Kidney (tissue), 14 donors: ENCODE results near the gene GADD45B. TPM values are rescaled to one million over a fixed set of nuclear protein-coding genes. Genes with fewer than 3 reads are reported as not detected.

Experiments
- DNase-seq, 5 donors: peaks; one replicate each; pipeline ENCODE4 v3.0.0-alpha.2; 2013 to 2020
- FAIRE-seq: peaks from 2 replicates; lab custom pipeline; 2012; peaks lifted over from hg19 to GRCh38; lab: Jason Lieb, UNC
- H3K27ac ChIP-seq, 2 donors: one replicate each; pipeline ENCODE4 v1.7.0; 2013; ENCODE audit warnings: low read depth in 2 of 2, low read length in 2 of 2, inconsistent platforms in 1 of 2
- H3K27me3 ChIP-seq: one replicate; pipeline ENCODE4 v1.7.1; 2013; ENCODE audit warnings: low read length, inconsistent platforms; ENCODE audit not compliant: control insufficient read depth, insufficient read depth
- H3K36me3 ChIP-seq, 3 donors: one replicate each; pipeline versions ENCODE4 v1.7.0 to v1.7.1; 2013; ENCODE audit warnings: low read length in 3 of 3, control low read depth in 1 of 3, inconsistent platforms in 1 of 3; ENCODE audit not compliant: insufficient read depth in 3 of 3, control insufficient read depth in 2 of 3
- H3K4me1 ChIP-seq, 3 donors: one replicate each; pipeline versions ENCODE4 v1.7.0 to v1.7.1; 2013; ENCODE audit warnings: low read length in 3 of 3, inconsistent platforms in 1 of 3, low read depth in 1 of 3; ENCODE audit not compliant: control insufficient read depth in 2 of 3, insufficient read depth in 2 of 3
- H3K4me3 ChIP-seq, 3 donors: one replicate each; pipeline versions ENCODE4 v1.7.0 to v1.8.1; 2013; ENCODE audit warnings: low read length in 3 of 3, control low read depth in 1 of 3, inconsistent platforms in 1 of 3
- H3K9ac ChIP-seq, 3 donors: one replicate each; pipeline versions ENCODE4 v1.7.0 to v1.7.1; 2013; ENCODE audit warnings: low read length in 3 of 3, control low read depth in 1 of 3, inconsistent platforms in 1 of 3
- H3K9me3 ChIP-seq, 3 donors: one replicate each; pipeline versions ENCODE4 v1.7.0 to v1.7.1; 2013; ENCODE audit warnings: low read length in 3 of 3, control low read depth in 1 of 3, inconsistent platforms in 1 of 3; ENCODE audit not compliant: control insufficient read depth in 2 of 3, insufficient read depth in 1 of 3
- intact Hi-C: fragments of 100-400 bp; cut with DNase I; formaldehyde crosslinking; loops from one replicate; pipeline ENCODE4 v1.11.1; 2022
- polyA plus RNA-seq: library from polyadenylated mRNA; stranded (reverse); fragments of 350-450 nt; fragmentation: Illumina TruSeq; extraction: RNeasy Lipid Tissue Mini Kit (QIAGEN cat#74804); gene quantifications from one replicate; pipeline ENCODE4 v1.2.3, GENCODE V29; 2014; ENCODE audit warnings: low read depth, low replicate concordance; ENCODE audit not compliant: insufficient read depth
- total RNA-seq: library from RNA; stranded (reverse); fragmentation: NEBNext Ultra II Directional; extraction: Animal tissue kit (Norgen Biotek cat#: 25700); gene quantifications from one replicate; pipeline ENCODE4 v1.2.1, GENCODE V29; 2021
- TF ChIP-seq, protein P1 (sequence below): IDR thresholded peaks from 3 replicates; pipeline ENCODE4 v1.5.1; 2012; ENCODE audit warnings: mild to moderate bottlenecking, moderate library complexity, borderline replicate concordance; ENCODE audit not compliant: insufficient read depth; ENCODE audit errors: extremely low read depth
- donor health status: control.
- donor health status: control.
- donor health status: control.
- donor health status: control.
- donor health status: control.
- donor health status: DM: yes; HTN: yes; CAD: no.
- donor health status: Normal renal cell carcinoma (clear cell type).

Gene GADD45B
- total and polyA plus RNA-seq, 2 donors from 2014 or later = 88.5 to 149 TPM

DNA sequence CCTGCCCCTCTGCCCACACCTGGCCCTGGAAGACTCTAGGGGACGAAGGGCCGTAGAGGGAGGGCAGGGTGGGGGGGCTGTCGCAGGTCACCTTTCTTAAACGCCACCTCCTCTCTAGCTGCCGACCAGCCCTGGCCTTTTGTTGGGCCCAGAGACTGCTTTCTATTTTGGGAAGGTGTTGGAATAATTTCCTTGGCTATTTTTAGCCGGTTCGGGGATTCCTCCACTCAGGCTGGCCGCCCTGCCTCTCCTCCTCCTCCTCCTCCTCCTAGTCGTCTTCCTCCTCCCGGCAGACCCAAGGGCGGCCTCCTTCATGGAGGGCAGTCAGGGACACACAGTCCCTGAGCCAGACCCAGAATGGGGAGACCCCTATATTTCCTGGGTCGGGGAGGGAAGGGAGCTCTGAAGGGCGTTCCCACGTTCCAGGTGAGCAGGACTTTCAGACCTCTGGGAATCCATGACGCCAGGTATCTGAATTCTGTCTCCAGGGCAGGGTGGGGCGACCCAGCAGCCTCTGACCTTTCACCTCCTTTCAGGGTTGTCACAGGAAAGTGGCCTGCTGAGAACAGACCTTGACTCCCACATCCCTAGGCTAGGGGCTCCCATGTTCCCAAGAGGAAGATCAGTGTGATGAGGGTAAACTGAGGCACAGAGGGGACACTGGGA is 19.9 kb downstream of the GADD45B start:
- Histone ChIP-seq H3K4me1 (peaks cover 0 to 22% (median 5%) of the 10 kb centered on the region in 3 donors), H3K4me3 (peak overlapping the region in 2 of 3 donors; percentile 28 to 75), H3K9ac (peak overlapping the region in 2 of 3 donors; percentile 33 to 83), H3K27me3 (no peaks in the 10 kb centered on the region), H3K27ac (peak overlapping the region; percentile 88 to 90), H3K36me3 (no peaks in the 10 kb centered on the region), H3K9me3 (no peaks in the 10 kb centered on the region)
- no peak for FAIRE-seq
- TF ChIP-seq, protein P1, sequence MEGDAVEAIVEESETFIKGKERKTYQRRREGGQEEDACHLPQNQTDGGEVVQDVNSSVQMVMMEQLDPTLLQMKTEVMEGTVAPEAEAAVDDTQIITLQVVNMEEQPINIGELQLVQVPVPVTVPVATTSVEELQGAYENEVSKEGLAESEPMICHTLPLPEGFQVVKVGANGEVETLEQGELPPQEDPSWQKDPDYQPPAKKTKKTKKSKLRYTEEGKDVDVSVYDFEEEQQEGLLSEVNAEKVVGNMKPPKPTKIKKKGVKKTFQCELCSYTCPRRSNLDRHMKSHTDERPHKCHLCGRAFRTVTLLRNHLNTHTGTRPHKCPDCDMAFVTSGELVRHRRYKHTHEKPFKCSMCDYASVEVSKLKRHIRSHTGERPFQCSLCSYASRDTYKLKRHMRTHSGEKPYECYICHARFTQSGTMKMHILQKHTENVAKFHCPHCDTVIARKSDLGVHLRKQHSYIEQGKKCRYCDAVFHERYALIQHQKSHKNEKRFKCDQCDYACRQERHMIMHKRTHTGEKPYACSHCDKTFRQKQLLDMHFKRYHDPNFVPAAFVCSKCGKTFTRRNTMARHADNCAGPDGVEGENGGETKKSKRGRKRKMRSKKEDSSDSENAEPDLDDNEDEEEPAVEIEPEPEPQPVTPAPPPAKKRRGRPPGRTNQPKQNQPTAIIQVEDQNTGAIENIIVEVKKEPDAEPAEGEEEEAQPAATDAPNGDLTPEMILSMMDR = no peak
- intact Hi-C loops = no loop called here
- peak in 3 of 5 donors; percentile 27 to 87 (median 51) for DNase-seq

DNA sequence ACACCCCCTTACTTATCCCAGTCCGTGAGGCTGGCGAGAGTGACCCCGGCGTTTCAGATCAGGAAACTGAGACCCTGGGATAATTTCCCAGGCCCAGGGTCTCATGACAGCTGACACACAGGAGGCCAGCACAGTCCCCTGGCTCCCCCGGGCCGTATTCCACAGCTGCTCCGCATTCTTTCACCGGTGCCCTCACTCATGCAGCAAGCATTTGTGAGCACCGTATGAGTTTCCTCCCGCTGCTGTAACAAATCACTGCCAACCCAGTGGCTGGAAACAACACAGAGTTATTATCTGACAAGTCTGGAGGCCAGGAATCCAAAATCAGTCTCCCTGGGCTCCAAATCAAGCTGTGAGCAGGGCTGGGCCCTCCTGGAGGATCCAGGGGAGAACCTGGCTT is 21.3 kb downstream of the GADD45B start:
- peaks cover 0 to 17% (median 5%) of the 10 kb centered on the region in 3 donors for H3K4me1 ChIP-seq
- no peak overlapping the region for H3K27ac ChIP-seq
- no peaks in the 10 kb centered on the region for H3K36me3 ChIP-seq
- FAIRE-seq (no peak), DNase-seq (no peak)
- H3K4me3 ChIP-seq = no peak overlapping the region
- intact Hi-C loops = no loop called here
- no peaks in the 10 kb centered on the region for H3K27me3 ChIP-seq
- no peak overlapping the region for H3K9ac ChIP-seq
- no peaks in the 10 kb centered on the region for H3K9me3 ChIP-seq
- TF ChIP-seq, protein P1 = no peak

DNA sequence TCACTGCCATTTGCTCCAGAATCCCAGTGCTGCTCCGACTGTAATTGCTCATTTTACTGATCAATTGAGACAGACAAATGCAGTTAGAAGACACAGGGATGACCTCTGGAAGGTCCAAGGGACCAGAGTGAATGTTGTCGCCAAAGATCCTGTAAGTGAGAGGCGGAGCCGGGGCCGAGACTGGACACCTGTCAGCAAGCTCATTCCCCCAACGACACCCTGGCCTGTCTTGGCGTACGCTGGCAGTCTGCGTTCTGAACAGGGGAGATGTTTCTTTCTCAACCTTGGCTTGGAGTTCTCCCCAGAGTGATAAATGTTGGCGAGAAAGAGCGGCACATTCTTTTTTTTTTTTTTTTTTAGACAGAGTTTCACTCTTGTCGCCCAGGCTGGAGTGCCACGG is 24.2 kb downstream of the GADD45B start:
- H3K27ac ChIP-seq = no peak overlapping the region
- H3K9ac ChIP-seq = no peak overlapping the region
- H3K36me3 ChIP-seq = no peaks in the 10 kb centered on the region
- no peaks in the 10 kb centered on the region for H3K9me3 ChIP-seq
- no peak overlapping the region for H3K4me3 ChIP-seq
- no peaks in the 10 kb centered on the region for H3K27me3 ChIP-seq
- intact Hi-C loops = no loop called here
- no peak for DNase-seq
- H3K4me1 ChIP-seq = peaks cover 0 to 9% (median 5%) of the 10 kb centered on the region in 3 donors
- TF ChIP-seq, protein P1 = no peak
- no peak for FAIRE-seq
